Measurements from ENCODE around the gene SLC35E4.

SLC35E4 gene

DNA sequence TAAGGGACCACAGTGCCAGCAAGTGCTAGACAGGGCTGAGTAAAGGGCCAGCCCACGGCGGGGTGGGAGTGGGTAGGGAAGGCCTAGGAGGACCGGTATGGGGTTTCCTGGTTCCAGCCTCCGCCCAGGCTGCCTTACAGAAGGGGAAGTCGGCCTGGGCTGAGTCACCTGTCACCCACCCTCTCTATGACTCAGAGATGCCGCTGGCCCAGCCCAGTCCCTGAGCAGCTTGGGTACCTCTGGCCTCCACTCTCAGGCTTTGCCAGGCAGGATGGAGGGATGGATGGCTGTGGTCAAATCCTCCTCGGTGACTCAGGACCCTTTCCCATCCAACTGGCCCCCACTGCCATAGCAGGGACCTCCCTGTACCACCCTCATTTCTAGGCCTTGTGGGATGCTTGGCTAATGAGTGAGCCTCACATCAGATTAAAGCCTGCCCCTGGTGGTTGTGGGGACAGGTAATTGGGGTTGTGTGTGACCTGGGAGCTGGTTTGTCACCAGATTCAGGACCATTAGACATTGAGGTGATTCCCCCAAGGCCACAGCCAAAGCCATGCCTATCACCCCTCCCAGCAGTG is 13.9 kb downstream of the SLC35E4 start:
- H3K36me3 ChIP-seq (ENCODE audit: insufficient read depth, low read length): no peaks in the 10 kb centered on the region
- no peak overlapping the region for H3K9ac ChIP-seq (ENCODE audit: low read depth, low read length)
- peaks cover 5% of the 10 kb centered on the region; the same call in 1 of the 2 replicates for H3K4me1 ChIP-seq (ENCODE audit: insufficient read depth, low read length)
- no peaks in the 10 kb centered on the region for H3K9me3 ChIP-seq (ENCODE audit: control insufficient read depth, insufficient read depth, low read length)

DNA sequence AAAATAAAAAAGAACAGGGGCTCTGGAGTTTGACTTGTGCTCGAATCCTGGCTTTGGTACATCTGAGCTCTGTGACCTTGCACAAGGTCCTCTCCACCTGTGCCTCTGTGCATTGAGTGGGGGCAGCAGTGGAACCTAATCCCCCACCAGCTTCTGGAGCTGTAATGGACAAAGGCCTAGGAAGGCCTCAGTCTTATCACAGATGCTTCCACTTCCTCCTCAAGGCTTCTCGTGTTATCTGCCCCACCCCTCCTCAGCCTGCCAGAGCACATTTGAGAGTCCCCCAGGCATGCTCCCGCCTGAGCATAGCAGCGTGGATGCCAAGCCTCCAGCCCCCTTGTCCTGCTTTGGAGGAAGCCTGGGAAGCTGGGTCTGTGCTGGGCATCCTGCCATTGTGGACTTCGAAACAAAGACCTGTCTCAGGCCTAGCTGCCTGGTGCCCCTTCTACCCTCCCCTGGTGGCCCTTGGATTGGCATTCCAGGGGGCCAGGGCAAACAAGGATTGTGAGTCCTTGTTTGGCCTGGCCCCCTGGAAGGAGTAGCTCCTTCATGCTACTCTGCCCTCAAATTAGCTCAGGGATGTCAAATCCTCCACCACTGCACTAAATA is 15.0 kb downstream of the SLC35E4 start:
- Histone ChIP-seq H3K36me3 (ENCODE audit: insufficient read depth, low read length) (no peaks in the 10 kb centered on the region), H3K9ac (ENCODE audit: low read depth, low read length) (no peak overlapping the region), H3K4me1 (ENCODE audit: insufficient read depth, low read length) (peaks cover 5% of the 10 kb centered on the region; the same call in 1 of the 2 replicates), H3K9me3 (ENCODE audit: control insufficient read depth, insufficient read depth, low read length) (no peaks in the 10 kb centered on the region)

DNA sequence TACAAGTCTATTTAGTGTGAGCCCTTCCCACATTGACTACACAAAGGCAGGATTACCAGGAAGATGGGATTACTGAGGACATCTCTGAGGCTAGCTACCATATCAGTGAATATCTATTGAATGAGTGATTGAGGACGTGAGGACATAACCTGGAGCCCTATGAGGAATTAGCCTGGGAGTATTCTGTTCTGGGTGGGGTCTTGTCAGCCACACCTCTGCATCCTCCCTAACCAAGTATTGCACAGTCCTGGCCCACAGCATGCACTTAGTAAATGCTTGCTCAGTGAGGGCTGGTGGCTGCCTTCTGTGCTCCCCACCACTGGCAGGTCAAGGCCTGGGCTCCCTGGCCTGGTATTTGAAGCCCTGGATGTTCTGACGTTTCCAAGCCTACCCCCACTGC is 17.3 kb downstream of the SLC35E4 start:
- H3K36me3 ChIP-seq (ENCODE audit: insufficient read depth, low read length): no peaks in the 10 kb centered on the region
- no peaks in the 10 kb centered on the region for H3K9me3 ChIP-seq (ENCODE audit: control insufficient read depth, insufficient read depth, low read length)

DNA sequence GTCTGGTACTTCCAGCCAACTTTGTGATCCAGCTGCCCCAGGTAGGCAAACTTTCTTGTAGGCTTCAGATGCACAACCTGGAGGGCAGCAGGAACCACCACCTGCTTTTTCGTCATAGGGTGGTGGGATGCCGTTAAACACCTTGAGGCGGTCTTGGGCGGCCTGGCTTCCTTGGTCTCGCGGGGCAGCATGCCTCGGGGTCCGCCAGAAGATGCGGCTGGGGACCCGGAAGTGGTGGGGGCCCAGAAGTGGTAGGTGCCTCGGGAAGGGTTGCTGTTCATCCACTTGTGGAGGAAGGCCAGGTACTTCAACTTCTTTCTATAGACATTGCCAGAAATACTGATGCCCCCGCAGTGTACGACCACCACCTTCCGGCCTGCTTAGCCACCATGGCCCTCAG is 18.8 kb downstream of the SLC35E4 start:
- Histone ChIP-seq H3K36me3 (ENCODE audit: insufficient read depth, low read length) (no peaks in the 10 kb centered on the region), H3K9me3 (ENCODE audit: control insufficient read depth, insufficient read depth, low read length) (no peaks in the 10 kb centered on the region), H3K4me1 (ENCODE audit: insufficient read depth, low read length) (no peaks in the 10 kb centered on the region; the same call in 1 of the 2 replicates), H3K9ac (ENCODE audit: low read depth, low read length) (no peak overlapping the region)

More for the DNA sequence above, 17.3 kb downstream of the SLC35E4 start:
- Histone ChIP-seq H3K9ac (ENCODE audit: low read depth, low read length) (no peak overlapping the region), H3K4me1 (ENCODE audit: insufficient read depth, low read length) (peaks cover 5% of the 10 kb centered on the region; the same call in 1 of the 2 replicates)

DNA sequence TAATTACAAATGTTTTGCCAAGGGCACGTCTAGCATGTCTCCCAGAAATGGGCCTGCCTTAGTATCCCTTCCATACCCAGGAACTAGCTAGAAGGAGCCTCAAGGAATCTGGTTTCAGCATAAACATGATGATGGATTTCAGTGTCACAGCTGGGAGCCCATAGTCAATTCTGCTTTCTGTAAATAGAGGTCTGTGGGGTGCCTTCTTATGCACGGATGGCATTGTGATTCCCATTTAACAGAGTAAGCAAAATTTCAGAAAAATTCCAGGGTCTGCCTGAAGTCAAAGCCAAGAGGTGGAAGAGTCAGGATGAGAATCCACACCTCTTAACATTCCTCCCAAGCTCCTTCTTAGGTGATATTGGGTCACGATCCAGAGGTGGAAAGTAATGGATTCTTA is 20.0 kb downstream of the SLC35E4 start:
- Histone ChIP-seq H3K9me3 (ENCODE audit: control insufficient read depth, insufficient read depth, low read length) (no peaks in the 10 kb centered on the region), H3K9ac (ENCODE audit: low read depth, low read length) (no peak overlapping the region), H3K4me1 (ENCODE audit: insufficient read depth, low read length) (no peaks in the 10 kb centered on the region; the same call in 1 of the 2 replicates), H3K36me3 (ENCODE audit: insufficient read depth, low read length) (no peaks in the 10 kb centered on the region)

DNA sequence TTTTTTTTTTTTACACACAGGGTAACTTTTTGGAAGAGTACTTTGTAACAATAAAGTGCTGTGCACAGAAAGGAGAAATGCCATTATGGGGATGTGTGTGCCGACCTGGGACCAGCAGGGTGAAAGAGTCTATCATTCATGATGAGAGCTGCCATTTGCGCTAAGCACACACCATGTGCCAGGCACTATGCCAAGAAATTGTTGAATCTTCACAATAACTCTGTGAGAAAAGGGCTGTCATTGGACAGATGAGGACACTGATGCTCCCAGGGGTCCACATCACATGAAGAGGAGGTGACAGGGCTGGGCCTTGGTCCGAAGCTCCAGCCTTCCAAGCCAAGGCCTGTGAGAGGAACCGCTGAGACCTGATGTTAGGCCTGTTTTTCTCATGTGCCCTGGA is 26.5 kb downstream of the SLC35E4 start:
- H3K9me3 ChIP-seq (ENCODE audit: control insufficient read depth, insufficient read depth, low read length): no peaks in the 10 kb centered on the region
- no peaks in the 10 kb centered on the region for H3K4me1 ChIP-seq (ENCODE audit: insufficient read depth, low read length)
- H3K36me3 ChIP-seq (ENCODE audit: insufficient read depth, low read length): no peaks in the 10 kb centered on the region
- H3K9ac ChIP-seq (ENCODE audit: low read depth, low read length): no peak overlapping the region

DNA sequence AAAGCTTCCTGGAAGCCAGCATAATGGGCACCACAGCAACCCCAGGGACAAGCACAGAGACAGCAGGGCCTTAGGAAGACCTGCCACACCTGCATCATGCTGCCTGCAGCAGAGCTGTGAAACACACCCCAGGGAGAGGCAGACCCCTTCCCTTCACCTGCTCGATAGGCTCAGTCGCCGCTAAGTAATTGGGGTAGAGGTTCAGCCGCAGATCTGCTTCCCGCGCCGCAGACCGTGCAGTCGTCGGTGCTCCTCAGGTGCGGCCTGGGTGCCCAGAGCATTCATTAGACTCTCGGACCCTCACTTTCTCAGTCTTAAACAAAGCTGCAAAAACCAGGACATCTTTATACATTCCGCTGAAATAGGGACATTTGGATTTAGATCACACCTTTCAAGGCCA is 29.2 kb downstream of the SLC35E4 start:
- Histone ChIP-seq H3K9ac (ENCODE audit: low read depth, low read length) (no peak overlapping the region), H3K9me3 (ENCODE audit: control insufficient read depth, insufficient read depth, low read length) (no peaks in the 10 kb centered on the region), H3K4me1 (ENCODE audit: insufficient read depth, low read length) (no peaks in the 10 kb centered on the region), H3K36me3 (ENCODE audit: insufficient read depth, low read length) (no peaks in the 10 kb centered on the region)

DNA sequence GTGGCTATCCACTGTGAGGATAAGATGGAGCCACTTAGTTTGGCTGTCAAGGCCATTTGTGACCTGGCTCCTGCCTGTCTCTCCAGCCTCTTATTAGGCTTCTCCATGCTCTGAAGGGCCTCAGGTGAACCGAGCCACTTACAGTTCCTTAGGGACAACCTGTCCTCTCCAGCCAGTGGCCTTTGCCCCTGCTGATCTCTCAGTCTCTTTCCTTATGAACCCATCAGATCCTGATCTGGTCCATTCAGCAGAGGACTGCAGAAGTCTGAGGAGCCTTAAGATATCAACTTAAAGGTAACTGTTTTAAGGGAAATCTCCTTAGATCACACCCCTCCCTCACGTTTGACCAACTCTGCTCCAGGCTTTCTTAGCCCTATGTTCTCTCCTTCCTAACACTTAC is 29.7 kb downstream of the SLC35E4 start:
- no peak overlapping the region for H3K9ac ChIP-seq (ENCODE audit: low read depth, low read length)
- no peaks in the 10 kb centered on the region for H3K36me3 ChIP-seq (ENCODE audit: insufficient read depth, low read length)
- no peaks in the 10 kb centered on the region for H3K4me1 ChIP-seq (ENCODE audit: insufficient read depth, low read length)
- no peaks in the 10 kb centered on the region for H3K9me3 ChIP-seq (ENCODE audit: control insufficient read depth, insufficient read depth, low read length)

DNA sequence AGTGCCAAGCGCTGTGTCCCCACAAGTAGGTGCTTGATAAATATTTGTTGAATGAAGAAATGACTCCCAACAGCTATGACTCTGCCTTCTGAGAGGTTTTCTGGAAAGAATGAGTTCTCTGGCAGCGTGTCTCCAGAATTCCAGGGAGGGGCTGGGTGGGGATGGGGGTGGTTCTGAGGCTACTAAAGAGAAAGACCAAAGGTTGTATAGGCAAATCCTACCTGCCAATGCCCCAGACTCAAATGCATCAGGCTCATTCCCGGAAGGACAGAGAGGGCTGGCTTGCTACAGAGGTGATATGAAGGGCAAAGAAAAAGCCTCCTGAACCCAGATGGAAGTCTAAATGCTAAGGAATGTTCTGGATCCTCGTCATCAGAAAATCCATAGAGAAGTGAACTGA is 30.2 kb downstream of the SLC35E4 start:
- H3K9me3 ChIP-seq (ENCODE audit: control insufficient read depth, insufficient read depth, low read length): no peaks in the 10 kb centered on the region
- no peaks in the 10 kb centered on the region for H3K4me1 ChIP-seq (ENCODE audit: insufficient read depth, low read length)
- H3K36me3 ChIP-seq (ENCODE audit: insufficient read depth, low read length): no peaks in the 10 kb centered on the region
- H3K9ac ChIP-seq (ENCODE audit: low read depth, low read length): no peak overlapping the region

DNA sequence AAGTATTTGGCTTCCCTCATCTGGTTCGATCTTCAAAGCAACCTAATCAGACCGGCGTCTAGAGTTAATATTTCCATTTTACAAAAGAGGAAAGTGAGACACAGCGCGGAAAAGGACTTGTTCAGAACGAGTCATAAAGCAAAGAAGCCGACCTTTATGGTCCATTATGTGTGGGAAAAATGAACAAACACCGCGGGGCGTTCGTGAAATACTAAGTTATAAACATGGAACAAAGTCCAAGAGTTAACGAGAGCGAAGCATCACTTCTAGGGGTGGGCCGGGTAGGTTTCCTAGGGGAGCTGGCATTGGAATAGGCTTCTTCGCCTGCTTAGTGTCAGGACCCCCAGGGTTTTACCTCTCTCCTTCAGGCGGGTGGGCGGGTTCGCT is 31.5 kb downstream of the SLC35E4 start:
- H3K9ac ChIP-seq (ENCODE audit: low read depth, low read length): peak overlapping the region; percentile 54; the same call in 1 of the 2 replicates

DNA sequence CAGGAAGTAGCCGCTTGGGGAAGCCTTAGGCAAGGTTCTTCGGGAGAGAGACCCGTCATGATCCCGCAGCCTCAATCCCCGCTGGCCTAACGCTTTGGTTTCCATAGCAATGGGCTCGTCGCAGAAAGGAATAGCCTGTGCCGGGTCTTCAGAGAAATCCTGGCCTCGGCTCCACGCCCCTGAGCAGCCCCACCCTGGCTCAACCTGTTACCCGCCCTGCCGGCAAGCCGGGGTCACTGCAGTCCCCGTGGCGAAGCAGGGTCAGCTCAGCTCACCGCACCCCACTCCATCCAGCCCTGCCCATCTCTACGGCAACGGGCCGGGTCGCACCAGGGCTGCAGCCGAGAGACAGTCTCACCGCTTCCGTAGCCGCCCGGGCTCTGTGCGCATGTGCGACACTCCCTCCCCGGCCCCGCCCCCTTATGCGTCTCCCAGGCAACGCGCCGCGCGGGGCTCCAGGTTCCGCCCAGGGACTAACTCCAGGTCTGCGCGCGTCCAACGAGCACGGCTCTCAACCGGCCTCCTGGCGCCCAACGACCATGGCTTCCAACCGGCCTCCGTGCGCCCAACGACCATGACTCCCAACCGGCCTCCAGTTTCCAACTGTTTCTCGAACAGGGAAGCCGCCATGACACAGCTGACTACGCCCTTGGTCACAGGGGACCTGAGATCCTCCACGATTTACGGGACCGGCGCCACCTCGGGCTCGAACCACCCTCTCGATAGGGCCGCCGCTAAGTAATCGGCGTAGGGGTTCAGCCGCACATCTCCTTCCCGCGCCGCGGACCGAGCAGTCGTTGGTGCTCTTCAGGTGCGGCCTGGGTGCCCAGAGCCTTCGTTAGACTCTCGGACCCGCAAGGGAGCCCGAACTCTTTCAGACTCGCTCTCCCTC is 32.2 kb downstream of the SLC35E4 start, which contains the start of gene DUSP18:
DUSP18 (minus strand) TSS at position 382 of the 892 bp plus-strand sequence. CDS start 3,872 bp downstream, outside the sequence.
- Histone ChIP-seq H3K36me3 (ENCODE audit: insufficient read depth, low read length) (no peaks in the 10 kb centered on the region), H3K9ac (ENCODE audit: low read depth, low read length) (peak within 1 kb of the TSS; percentile 54)

More for the DNA sequence above, 31.5 kb downstream of the SLC35E4 start:
- Histone ChIP-seq H3K4me1 (ENCODE audit: insufficient read depth, low read length) (no peaks in the 10 kb centered on the region), H3K36me3 (ENCODE audit: insufficient read depth, low read length) (no peaks in the 10 kb centered on the region), H3K9me3 (ENCODE audit: control insufficient read depth, insufficient read depth, low read length) (no peaks in the 10 kb centered on the region)

DNA sequence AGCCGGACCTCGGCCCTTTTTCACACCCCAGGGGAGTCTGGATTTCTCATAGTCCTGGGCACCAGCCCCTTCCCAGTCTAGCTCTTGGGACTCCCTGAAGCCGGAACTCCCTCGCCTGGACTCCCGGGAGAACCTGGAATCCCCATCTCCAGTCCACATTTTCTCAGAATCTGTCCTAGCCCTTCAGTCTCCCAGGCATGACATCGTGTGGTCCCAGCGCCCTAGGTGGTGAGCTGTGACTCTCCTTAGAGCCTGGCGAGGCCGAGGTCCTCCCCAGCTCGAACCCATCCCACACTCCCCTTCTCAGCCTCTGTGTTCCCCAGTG is 32.8 kb downstream of the SLC35E4 start:
- H3K9ac ChIP-seq (ENCODE audit: low read depth, low read length): peak overlapping the region; percentile 54
- H3K9me3 ChIP-seq (ENCODE audit: control insufficient read depth, insufficient read depth, low read length): no peaks in the 10 kb centered on the region
- H3K36me3 ChIP-seq (ENCODE audit: insufficient read depth, low read length): no peaks in the 10 kb centered on the region
- H3K4me1 ChIP-seq (ENCODE audit: insufficient read depth, low read length): no peaks in the 10 kb centered on the region

More for the DNA sequence above, 32.2 kb downstream of the SLC35E4 start, which contains the start of gene DUSP18:
- no peaks in the 10 kb centered on the region for H3K4me1 ChIP-seq (ENCODE audit: insufficient read depth, low read length)
- no peaks in the 10 kb centered on the region for H3K9me3 ChIP-seq (ENCODE audit: control insufficient read depth, insufficient read depth, low read length)

DNA sequence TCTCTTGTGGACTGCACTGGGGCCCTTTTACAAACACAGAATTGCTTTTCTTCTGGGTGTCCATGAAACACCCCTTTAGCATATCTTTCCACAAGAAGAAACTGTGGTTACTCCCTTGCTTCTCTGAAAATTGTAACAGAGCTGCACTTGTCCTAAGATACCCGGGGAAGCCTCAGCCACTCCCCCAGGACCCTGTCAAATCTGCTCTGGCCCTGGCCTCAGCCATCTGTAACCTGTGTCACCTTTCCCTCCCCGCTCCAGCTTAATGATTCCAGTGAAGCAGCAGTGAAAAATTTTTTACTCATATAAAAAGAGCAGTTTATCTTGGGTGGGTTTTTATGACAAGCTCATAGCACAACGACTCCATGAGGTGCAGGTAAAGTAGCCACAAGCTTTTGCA is 35.5 kb downstream of the SLC35E4 start:
- Histone ChIP-seq H3K9me3 (ENCODE audit: control insufficient read depth, insufficient read depth, low read length) (no peaks in the 10 kb centered on the region), H3K4me1 (ENCODE audit: insufficient read depth, low read length) (no peaks in the 10 kb centered on the region), H3K36me3 (ENCODE audit: insufficient read depth, low read length) (no peaks in the 10 kb centered on the region), H3K9ac (ENCODE audit: low read depth, low read length) (no peak overlapping the region)

DNA sequence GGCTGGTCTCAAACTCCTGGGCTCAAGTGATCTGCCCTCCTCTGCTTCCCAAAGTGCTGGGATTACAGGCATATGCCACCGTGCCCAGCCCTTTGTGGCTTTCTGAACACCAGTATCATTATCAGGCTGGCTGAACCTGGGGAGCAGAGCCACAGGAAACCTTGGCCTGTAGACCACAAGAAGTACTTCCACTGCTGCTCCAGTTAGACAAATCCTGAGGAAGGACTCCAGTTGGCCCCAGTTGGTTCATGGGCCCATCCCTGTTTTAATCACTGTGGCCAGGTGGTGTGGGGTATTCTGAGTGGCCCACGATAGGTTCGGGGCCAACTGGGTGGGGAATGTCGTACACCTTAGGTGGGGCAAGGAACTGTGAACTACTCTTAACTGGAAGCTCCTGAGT is 37.6 kb downstream of the SLC35E4 start:
- no peaks in the 10 kb centered on the region for H3K4me1 ChIP-seq (ENCODE audit: insufficient read depth, low read length)
- no peaks in the 10 kb centered on the region for H3K9me3 ChIP-seq (ENCODE audit: control insufficient read depth, insufficient read depth, low read length)
- no peaks in the 10 kb centered on the region for H3K36me3 ChIP-seq (ENCODE audit: insufficient read depth, low read length)
- no peak overlapping the region for H3K9ac ChIP-seq (ENCODE audit: low read depth, low read length)
